HG03460 (cell line): ENCODE measurements around the gene LDB1.

ENCODE experiments used
- ATAC-seq: cut with Tn5 transposase; IDR thresholded peaks from one replicate; pipeline ENCODE4 v1.9.1; 2021; ENCODE audit not compliant: unreplicated experiment

Gene LDB1, protein sequence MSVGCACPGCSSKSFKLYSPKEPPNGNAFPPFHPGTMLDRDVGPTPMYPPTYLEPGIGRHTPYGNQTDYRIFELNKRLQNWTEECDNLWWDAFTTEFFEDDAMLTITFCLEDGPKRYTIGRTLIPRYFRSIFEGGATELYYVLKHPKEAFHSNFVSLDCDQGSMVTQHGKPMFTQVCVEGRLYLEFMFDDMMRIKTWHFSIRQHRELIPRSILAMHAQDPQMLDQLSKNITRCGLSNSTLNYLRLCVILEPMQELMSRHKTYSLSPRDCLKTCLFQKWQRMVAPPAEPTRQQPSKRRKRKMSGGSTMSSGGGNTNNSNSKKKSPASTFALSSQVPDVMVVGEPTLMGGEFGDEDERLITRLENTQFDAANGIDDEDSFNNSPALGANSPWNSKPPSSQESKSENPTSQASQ

DNA sequence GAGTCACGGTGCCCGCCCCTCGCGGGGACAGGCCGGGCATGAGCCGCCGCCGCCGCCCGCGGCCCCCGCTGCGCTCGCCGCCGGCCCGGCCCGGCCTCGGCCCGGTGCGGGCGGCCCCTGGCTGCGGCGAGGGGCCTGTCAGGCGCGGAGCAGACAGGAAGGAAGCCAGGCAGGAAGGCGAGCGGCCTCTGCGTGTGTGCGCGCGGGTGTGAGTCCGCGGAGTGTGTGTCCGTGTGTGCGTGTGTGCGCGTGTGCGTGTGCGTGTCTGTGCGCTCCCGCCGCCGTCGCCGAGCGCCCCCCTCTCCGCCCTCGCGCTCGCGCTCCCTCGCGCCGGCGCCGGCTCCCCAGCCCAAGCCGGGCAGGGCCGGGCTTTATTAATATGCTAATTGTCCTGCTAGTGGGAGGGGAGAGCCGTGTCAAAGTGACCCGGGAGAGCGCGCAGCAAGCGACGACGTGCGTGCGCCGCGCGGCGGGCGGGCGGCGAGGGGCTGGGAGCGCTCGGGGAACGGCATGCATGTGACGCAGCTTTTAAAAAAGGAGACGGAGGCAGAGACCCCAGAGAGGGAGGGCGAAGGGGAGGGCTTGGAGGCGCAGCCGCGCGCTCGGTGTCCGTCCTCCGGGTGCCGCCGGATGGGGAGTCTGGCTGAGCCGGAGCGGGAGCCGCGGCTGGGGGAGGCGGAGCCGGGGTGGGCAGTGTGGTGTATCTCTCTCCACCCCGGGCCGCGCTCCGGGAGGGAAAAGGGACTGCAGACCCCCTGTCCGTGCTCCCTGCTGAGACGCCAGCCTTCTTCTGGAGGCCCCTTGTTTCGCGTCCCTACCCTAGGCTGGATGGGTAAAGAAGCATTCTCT is at the start of gene LDB1:
Gene LDB1, minus strand, starts transcription at position 227 of the 849 bp plus-strand sequence. CDS start 258 bp downstream, outside the sequence.
- ATAC-seq: peak; percentile 48

DNA sequence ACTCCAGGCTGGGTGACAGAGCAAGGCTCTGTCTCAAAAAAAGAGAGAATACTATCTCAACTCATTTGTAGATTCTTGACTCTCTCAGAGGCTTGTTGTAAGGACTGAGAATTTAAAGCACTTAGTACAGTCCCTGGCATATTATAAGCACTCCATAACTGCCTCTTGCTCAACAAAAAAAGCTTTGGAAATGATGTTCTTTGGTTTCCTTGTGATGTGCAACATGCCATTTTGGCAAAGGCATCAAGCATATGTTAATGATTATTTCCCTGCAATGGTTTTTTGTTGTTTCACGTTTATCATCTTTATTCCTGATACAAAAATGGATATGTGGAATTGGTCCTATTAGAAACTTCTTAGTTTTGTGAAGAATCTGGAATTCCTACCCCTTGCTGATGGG is 47.7 kb upstream of the LDB1 start:
- ATAC-seq: no peak

DNA sequence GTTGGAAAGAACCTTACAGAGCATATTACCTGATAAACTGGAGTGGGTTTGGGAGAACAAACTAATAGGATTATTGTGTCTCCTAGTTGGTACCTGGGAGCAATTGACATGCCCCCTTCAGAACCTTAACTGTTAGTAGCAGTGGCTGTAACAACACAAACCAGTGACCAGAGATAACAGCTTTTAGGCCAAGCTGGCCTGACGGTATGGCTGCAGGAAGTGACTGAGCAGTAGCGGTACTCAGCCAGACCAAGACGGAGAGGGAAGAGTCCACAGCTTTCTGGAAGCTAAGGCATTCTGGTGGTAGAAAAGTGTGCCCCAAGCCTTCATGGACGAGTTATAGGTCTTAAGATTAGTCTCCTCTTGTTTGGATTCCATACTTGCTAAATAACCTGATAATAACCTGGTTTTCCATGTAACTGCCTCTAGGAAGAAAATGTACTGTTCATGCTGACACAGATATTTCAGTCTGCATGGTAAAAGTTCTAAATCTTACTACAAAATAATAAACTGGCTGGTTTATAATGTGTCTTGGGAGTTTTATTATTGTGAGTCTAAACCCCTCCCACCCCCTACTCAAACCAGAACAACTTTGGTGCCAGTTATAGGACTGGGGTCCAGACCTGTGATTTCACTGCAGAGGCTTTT is 43.3 kb upstream of the LDB1 start:
- ATAC-seq: no peak

DNA sequence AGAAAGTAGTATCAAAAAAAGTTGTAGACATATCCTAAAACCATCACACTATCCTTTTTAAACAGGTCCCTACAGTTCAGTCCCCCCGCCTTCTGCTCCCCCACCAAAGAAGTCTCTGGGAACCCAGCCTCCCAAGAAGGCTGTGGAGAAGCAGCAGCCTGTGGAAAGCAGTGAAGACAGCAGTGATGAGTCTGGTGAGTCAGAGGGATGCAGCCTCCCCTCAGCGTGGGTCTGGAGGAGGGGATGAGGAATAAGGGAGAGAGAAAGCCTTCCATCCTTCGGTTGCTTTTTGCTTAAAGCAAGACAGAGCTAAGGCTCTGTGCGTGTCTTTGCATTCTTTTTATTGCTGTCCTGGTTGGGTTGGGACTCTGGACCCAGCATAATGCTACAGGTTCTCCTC is 39.7 kb upstream of the LDB1 start:
- ATAC-seq: no peak

DNA sequence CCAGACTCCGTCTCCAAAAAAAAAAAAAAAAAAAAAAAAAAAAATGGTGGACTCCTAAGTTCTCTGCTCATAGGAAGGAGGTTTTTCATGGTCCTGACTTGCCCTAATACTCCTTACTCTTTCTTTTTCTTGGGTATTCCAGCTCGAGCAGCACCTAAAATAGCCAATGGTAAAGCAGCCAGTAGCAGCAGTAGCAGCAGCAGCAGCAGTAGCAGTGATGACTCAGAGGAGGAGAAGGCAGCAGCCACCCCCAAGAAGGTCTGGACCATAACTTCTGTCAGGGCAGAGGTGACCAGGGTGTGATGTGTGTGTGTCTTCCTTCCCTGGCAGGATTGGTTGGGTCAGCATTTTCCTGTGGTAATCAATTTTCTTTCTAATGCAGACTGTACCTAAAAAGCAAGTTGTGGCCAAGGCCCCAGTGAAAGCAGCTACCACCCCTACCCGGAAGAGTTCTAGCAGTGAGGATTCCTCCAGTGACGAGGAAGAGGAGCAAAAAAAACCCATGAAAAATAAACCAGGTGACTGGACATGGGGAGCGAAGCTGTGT is 39.0 kb upstream of the LDB1 start:
- ATAC-seq: no peak

DNA sequence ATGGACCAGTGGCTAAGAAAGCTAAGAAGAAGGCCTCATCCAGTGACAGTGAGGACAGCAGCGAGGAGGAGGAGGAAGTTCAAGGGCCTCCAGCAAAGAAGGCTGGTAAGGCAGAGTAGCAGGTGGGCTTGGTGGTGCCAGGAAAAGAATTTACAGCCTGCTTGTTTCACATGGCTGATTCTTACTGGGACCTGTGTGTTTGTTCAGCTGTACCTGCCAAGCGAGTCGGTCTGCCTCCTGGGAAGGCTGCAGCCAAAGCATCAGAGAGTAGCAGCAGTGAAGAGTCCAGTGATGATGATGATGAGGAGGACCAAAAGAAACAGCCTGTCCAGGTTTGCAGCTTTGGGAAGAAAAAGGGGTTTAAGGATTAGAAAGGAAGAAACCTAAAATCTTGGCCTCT is 37.1 kb upstream of the LDB1 start:
- no peak for ATAC-seq

DNA sequence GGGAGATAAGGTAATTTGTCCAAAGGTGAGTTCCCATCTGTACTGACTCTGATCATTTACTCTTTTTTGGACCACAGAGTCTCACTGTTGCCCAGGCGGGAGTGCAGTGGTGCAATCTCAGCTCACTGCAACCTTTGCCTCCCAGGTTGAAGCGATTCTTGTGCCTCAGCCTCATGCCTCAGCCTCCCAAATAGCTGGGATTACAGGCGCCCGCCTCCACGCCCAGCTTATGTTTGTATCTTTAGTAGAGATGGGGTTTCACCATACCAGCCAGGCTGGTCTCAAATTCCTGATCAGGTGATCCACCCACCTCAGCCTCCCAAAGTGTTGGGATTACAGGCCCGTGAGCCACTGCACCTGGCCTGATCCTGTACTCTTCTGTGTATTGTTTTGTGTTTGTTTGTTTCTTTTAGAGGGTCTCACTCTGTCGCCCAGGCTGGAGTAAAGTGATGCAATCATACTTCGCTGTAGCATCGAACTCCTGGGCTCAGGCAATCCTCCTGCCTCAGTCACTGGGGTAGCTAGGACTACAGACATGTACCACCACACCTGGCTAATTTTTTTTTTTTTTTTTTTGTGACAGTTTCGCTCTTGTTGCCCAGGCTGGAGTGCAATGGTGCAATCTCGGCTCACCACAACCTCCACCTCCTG is 34.4 kb upstream of the LDB1 start:
- ATAC-seq: no peak

DNA sequence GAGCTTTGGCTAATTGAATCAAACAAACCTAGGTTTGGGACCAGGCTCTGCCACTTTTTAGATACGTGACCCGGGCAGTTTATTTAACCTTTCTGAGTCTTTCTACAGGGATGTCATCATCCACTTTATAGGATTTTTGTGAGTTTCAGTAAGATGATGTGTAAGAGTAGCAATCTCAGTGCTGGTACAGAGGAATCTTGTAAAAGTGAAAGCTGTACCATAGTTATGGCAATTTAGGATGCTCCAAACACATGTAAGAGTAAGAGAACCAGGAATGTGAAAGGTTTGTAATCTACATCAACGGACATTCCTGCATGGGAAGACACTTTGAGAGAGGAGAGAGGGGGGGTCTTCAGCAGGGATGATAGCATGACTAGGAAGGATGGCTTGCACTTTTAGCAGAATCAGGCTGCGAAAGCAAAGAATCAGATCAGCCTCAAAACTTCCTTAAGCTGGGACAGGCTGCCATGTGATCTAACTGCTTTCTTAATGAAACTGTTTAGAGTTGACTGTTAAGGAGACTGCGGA is 33.0 kb upstream of the LDB1 start:
- no peak for ATAC-seq

DNA sequence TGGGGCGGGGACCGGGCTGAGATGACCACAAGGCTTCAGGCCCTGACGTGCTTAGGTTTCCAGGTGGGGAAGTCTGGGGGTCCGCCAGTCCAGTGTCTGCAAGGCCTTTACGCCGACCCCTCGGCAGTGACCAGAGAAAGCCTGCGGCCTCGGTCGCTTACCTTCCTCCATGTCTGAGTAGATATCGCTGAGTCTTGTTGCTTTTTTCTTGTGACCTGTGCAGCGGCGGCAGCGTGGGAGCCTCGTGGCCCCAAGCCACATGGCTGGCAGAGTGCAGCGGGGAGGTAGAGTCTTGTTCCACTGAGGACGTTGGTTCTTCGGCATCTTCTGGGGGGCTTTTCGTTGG is 32.4 kb upstream of the LDB1 start:
- peak; percentile 14 for ATAC-seq

DNA sequence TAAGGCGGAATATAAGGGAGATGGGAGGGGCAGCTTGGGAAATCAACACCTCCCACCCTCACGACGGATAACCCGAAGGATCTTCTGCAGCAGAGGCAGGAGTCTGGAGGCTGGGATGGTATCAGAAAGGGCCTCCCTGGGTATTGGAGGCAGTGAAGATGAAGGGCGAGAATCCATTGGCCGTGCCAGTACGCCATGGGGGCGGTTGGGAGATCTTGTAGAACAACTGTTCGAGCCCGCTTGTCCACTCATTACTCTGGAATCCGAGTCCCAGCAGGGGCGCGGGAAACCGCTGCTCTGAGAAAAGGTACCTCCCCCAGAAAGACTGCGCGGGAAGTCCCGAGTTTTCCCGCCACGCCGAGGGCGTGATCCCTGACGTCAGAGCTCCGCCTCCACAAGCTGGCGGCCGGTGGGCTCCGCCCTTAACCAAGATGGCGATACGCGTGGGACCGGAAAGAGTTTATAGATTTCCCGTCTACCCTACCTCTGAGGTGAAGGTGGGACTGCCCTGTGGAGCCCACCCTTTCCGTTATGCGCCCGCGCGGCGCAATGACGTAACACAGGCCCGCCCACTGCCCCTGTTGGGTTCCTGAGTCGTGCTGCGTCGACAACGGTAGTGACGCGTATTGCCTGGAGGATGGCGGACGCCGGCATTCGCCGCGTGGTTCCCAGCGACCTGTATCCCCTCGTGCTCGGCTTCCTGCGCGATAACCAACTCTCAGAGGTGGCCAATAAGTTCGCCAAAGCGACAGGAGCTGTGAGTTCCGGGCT is 31.8 kb upstream of the LDB1 start, which contains the start of gene NOLC1:
Gene NOLC1, plus strand, starts transcription at position 616 of the 771 bp plus-strand sequence. Its CDS starts 22 bp downstream, at position 638.
- peak; percentile 95 for ATAC-seq

DNA sequence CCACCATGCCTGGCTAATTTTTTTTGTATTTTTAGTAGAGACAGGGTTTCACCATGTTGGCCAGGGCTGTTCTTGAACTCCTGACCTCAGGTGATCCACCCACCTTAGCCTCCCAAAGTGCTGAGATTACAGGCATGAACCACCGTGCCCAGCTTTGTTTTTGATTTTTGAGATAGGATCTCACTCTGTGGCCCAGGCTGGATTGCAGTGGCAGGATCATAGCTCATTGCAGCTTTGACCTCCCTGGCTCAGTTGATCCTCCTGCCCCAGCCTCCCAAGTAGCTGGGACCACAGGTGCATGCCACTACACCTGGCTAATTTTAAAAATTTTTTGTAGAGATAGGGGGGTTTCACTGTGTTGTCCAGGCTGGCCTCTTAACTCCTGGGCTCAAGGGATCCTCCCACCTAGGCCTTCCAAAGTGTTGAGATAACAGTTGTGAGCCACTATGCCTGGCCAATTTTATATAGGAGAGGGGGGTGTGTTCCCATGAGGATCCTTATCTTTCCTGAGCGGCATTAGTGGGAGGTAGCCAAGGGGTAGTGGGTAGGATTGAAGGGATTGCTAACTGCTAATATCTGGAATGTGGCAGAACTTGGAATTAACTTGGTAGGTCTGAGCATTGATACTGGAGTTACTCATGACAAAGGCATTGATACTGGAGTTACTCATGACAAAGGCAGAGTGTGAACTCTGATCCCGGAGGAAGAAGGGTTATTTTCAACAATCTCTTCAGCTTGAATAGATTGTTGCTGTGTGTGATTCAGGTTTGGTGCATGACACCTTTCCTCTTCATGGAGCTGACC is 31.0 kb upstream of the LDB1 start:
- ATAC-seq: no peak

DNA sequence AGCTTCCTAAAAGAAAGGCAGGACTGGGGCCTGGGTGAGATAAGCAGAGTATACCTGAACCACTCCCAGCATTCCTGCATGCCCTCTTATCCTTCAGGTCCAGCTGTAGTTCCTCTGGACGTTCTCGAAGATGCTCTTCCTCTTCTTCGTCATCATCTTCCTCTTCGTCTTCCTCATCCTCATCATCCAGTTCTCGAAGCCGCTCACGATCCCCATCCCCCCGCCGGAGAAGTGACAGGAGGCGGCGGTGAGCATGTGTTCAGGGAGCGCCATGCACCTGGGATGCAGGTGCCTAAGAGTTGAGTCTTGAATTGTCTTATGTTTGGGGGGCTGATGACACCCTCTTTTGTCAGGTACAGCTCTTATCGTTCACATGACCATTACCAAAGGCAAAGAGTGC is 28.1 kb upstream of the LDB1 start:
- no peak for ATAC-seq

DNA sequence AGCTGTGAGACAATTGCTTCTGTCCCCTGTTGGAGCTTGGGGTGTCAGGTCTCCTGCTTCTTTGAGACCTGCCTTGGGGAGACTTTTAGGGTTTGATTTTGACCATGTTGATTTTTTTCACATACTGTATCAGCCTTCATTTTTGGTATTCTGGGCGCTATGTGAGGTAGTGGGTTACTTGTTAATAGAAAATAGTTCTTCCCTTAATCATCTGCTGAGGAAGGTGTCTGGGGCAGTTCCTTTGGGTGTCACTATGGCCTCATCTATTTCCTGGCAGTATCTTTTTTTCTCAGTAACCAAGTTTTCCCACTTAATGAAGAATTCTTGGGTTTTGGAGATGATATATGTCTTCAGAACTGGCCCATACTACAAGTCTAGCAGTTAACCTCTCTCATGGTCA is 27.4 kb upstream of the LDB1 start:
- no peak for ATAC-seq

DNA sequence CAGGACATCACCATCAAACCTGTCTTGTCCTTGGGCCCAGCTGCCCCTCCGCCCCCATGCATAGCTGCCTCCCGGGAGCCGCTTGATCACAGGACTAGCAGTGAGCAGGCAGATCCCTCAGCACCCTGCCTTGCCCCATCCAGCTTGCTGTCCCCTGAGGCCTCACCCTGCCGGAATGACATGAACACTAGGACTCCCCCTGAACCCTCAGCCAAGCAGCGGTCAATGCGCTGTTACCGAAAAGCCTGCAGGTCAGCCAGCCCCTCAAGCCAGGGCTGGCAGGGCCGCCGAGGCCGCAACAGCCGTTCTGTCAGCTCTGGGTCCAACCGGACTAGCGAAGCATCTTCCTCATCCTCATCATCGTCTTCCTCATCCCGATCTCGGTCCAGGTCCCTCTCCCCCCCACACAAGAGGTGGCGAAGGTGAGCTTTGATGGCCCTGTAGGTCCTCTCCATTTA is 26.8 kb upstream of the LDB1 start:
- ATAC-seq: no peak

DNA sequence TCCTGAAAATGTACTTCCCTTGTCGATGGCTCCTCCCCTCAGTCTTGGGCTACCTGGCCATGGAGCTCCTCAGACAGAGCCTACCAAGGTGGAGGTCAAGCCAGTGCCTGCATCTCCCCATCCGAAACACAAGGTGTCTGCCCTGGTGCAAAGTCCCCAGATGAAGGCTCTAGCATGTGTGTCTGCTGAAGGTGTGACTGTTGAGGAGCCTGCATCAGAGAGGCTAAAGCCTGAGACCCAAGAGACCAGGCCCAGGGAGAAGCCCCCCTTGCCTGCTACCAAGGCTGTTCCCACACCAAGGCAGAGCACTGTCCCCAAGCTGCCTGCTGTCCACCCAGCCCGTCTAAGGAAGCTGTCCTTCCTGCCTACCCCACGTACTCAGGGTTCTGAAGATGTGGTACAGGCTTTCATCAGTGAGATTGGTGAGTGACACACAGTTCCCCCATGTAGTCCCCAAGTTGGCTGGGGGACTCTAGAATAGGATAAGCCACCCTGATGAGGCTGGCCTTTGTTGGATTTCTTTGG is 21.5 kb upstream of the LDB1 start:
- ATAC-seq: no peak

DNA sequence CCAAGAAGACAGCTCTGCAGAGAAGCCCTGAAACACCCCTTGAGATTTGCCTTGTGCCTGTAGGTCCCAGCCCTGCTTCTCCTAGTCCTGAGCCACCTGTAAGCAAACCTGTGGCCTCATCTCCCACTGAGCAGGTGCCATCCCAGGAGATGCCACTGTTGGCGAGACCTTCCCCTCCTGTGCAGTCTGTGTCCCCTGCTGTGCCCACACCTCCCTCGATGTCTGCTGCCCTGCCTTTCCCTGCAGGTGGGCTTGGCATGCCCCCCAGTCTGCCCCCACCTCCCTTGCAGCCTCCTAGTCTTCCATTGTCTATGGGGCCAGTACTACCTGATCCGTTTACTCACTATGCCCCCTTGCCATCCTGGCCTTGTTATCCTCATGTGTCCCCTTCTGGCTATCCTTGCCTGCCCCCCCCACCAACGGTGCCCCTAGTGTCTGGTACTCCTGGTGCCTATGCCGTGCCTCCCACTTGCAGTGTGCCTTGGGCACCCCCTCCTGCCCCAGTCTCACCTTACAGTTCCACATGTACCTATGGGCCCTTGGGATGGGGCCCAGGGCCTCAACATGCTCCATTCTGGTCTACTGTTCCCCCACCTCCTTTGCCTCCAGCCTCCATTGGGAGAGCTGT is 20.9 kb upstream of the LDB1 start:
- no peak for ATAC-seq

DNA sequence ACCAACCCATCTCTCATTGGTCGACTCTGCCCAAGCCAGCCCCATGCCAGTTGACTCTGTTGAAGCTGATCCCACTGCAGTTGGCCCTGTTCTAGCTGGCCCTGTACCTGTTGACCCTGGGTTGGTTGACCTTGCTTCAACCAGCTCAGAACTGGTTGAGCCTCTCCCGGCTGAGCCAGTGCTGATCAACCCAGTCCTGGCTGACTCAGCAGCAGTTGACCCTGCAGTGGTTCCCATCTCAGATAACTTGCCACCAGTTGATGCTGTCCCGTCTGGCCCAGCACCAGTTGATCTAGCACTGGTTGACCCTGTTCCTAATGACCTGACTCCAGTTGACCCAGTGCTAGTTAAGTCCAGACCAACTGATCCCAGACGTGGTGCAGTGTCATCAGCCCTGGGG is 20.1 kb upstream of the LDB1 start:
- ATAC-seq: no peak
